H9 (cell line): ENCODE data around the gene ACTBL2. TPM values are rescaled to one million over a fixed set of nuclear protein-coding genes. Genes with fewer than 3 reads are reported as not detected.

ENCODE experiments used
- DNase-seq: peaks from one replicate; pipeline ENCODE4 v3.0.0-alpha.2; 2017
- H2AFZ ChIP-seq: one replicate; pipeline ENCODE4 v1.6.1; 2013; ENCODE audit warnings: mild to moderate bottlenecking, low read length, control low read depth, moderate library complexity
- H2AK5ac ChIP-seq: 2 replicates; pipeline ENCODE4 v1.6.1; 2013; ENCODE audit warnings: low read length, control low read depth, mixed read lengths; ENCODE audit not compliant: insufficient read length
- H2BK120ac ChIP-seq: one replicate; pipeline ENCODE4 v1.6.1; 2013; ENCODE audit warnings: low read depth, mild to moderate bottlenecking, low read length, control low read depth, inconsistent platforms; ENCODE audit not compliant: poor library complexity, severe bottlenecking
- H2BK12ac ChIP-seq: 2 replicates; pipeline ENCODE4 v1.6.1; 2013; ENCODE audit warnings: low read length, control low read depth, mixed read lengths, low read depth; ENCODE audit not compliant: insufficient read length
- H2BK15ac ChIP-seq: 2 replicates; pipeline ENCODE4 v1.6.1; 2013; ENCODE audit warnings: low read depth, low read length, control low read depth
- H2BK20ac ChIP-seq: one replicate; pipeline ENCODE4 v1.6.1; 2013; ENCODE audit warnings: low read depth, mild to moderate bottlenecking, low read length, control low read depth, inconsistent platforms; ENCODE audit not compliant: poor library complexity, severe bottlenecking
- H2BK5ac ChIP-seq: 2 replicates; pipeline ENCODE4 v1.6.1; 2013; ENCODE audit warnings: low read length, control low read depth, mixed read lengths; ENCODE audit not compliant: insufficient read length
- H3K14ac ChIP-seq: 2 replicates; pipeline ENCODE4 v1.6.1; 2013; ENCODE audit warnings: low read length, control low read depth; ENCODE audit not compliant: insufficient read depth
- H3K18ac ChIP-seq: 2 replicates; pipeline ENCODE4 v1.6.1; 2013; ENCODE audit warnings: low read depth, mild to moderate bottlenecking, mixed read lengths, low read length, control low read depth; ENCODE audit not compliant: insufficient read length
- H3K23ac ChIP-seq: 2 replicates; pipeline ENCODE4 v1.6.1; 2013; ENCODE audit warnings: low read length, control low read depth, mixed read lengths, low read depth; ENCODE audit not compliant: insufficient read length
- H3K23me2 ChIP-seq: 2 replicates; pipeline ENCODE4 v1.6.1; 2013; ENCODE audit warnings: low read depth, mild to moderate bottlenecking, mixed read lengths, low read length, control low read depth; ENCODE audit not compliant: insufficient read length, poor library complexity, severe bottlenecking
- H3K27ac ChIP-seq: 2 replicates; pipeline ENCODE4 v1.5.1; 2013; ENCODE audit warnings: low read length, control low read depth, mixed read lengths, low read depth; ENCODE audit not compliant: insufficient read length
- H3K27me3 ChIP-seq: 2 replicates; pipeline ENCODE4 v1.6.1; 2013; ENCODE audit warnings: low read length, control low read depth, inconsistent platforms; ENCODE audit not compliant: insufficient read depth
- H3K4ac ChIP-seq: 2 replicates; pipeline ENCODE4 v1.6.1; 2013; ENCODE audit warnings: low read depth, mild to moderate bottlenecking, control low read depth, inconsistent platforms, low read length, moderate library complexity
- H3K4me1 ChIP-seq: 2 replicates; pipeline ENCODE4 v1.6.1; 2013; ENCODE audit warnings: low read length, control low read depth, inconsistent platforms; ENCODE audit not compliant: insufficient read depth
- H3K4me2 ChIP-seq: 2 replicates; pipeline ENCODE4 v1.6.1; 2013; ENCODE audit warnings: low read length, control low read depth, mixed read lengths; ENCODE audit not compliant: insufficient read length, insufficient read depth
- H3K56ac ChIP-seq: 2 replicates; pipeline ENCODE4 v1.6.1; 2013; ENCODE audit warnings: low read depth, mild to moderate bottlenecking, mixed read lengths, low read length, control low read depth; ENCODE audit not compliant: insufficient read length
- H3K79me1 ChIP-seq: 2 replicates; pipeline ENCODE4 v1.6.1; 2013; ENCODE audit warnings: low read depth, mild to moderate bottlenecking, moderate library complexity, low read length, control low read depth, inconsistent platforms; ENCODE audit not compliant: insufficient read depth, poor library complexity, severe bottlenecking
- H3K79me2 ChIP-seq: 2 replicates; pipeline ENCODE4 v1.6.1; 2013; ENCODE audit warnings: low read length, control low read depth, inconsistent platforms; ENCODE audit not compliant: insufficient read depth
- H3K9ac ChIP-seq: 2 replicates; pipeline ENCODE4 v1.6.1; 2013; ENCODE audit warnings: low read length, control low read depth, mixed read lengths; ENCODE audit not compliant: insufficient read length; ENCODE audit errors: extremely low read depth
- H3K9me3 ChIP-seq: one replicate; pipeline ENCODE4 v1.6.1; 2013; ENCODE audit warnings: low read depth, low read length, inconsistent platforms; ENCODE audit not compliant: control insufficient read depth
- H3T11ph ChIP-seq: one replicate; pipeline ENCODE4 v1.6.1; 2013; ENCODE audit warnings: mild to moderate bottlenecking, low read length, control low read depth, inconsistent platforms
- H4K20me1 ChIP-seq: one replicate; pipeline ENCODE4 v1.6.1; 2013; ENCODE audit not compliant: control insufficient read depth, insufficient read length, insufficient read depth
- H4K5ac ChIP-seq: 2 replicates; pipeline ENCODE4 v1.6.1; 2013; ENCODE audit warnings: low read depth, mild to moderate bottlenecking, mixed read lengths, low read length, control low read depth; ENCODE audit not compliant: insufficient read length
- H4K8ac ChIP-seq: replicated peaks from 2 replicates; pipeline ENCODE4 v1.6.1; 2013; ENCODE audit warnings: low read length, control low read depth, mixed read lengths, low read depth; ENCODE audit not compliant: insufficient read length
- H4K91ac ChIP-seq: 2 replicates; pipeline ENCODE4 v1.6.1; 2013; ENCODE audit warnings: low read depth, mild to moderate bottlenecking, moderate library complexity, mixed read lengths, low read length, control low read depth; ENCODE audit not compliant: insufficient read length
- H3K27ac Mint-ChIP-seq, 3 experiments: 2 replicates in 2 of 3; 3 replicates in 1 of 3; pipeline ENCODE4 v1.8.0; 2020 to 2021; ENCODE audit warnings: mixed read lengths in 3 of 3, mild to moderate bottlenecking in 1 of 3, moderate library complexity in 1 of 3
- H3K27me3 Mint-ChIP-seq: 2 replicates; pipeline ENCODE4 v1.8.0; 2021; ENCODE audit warnings: low read depth, mild to moderate bottlenecking, moderate library complexity, mixed read lengths
- H3K36me3 Mint-ChIP-seq, 3 experiments: 2 replicates in 2 of 3; 3 replicates in 1 of 3; pipeline ENCODE4 v1.8.0; 2020 to 2021; ENCODE audit warnings: low read depth in 3 of 3, mixed read lengths in 3 of 3; ENCODE audit not compliant: insufficient read depth in 1 of 3
- H3K4me1 Mint-ChIP-seq, 2 experiments: 2 replicates each; pipeline ENCODE4 v1.8.0; 2020; ENCODE audit warnings: mixed read lengths in 2 of 2
- H3K4me3 Mint-ChIP-seq, 2 experiments: 2 replicates in 1 of 2; 3 replicates in 1 of 2; pipeline ENCODE4 v1.8.0; 2020 to 2021; ENCODE audit warnings: mild to moderate bottlenecking in 2 of 2, mixed read lengths in 2 of 2, moderate library complexity in 1 of 2
- H3K9me3 Mint-ChIP-seq, 2 experiments: 2 replicates in 1 of 2; 3 replicates in 1 of 2; pipeline ENCODE4 v1.8.0; 2020; ENCODE audit warnings: mild to moderate bottlenecking in 2 of 2, mixed read lengths in 2 of 2, moderate library complexity in 1 of 2
- CTCF ChIP-seq: fragments of 200-600 bp; sonication (generic); conservative IDR thresholded peaks from 3 replicates; pipeline ENCODE4 v1.8.0; 2021; ENCODE audit warnings: antibody characterized with exemption, mild to moderate bottlenecking
- WGBS: extraction: QIAGEN DNeasy Blood & Tissue Kit; methylation state at CpG from one replicate; pipeline ENCODE4 v1.1.7; 2013; ENCODE audit warnings: missing lambda C conversion rate, low lambda C conversion rate, mixed read lengths; ENCODE audit not compliant: insufficient read length; ENCODE audit errors: extremely low coverage; 5-methylcytosine and 5-hydroxymethylcytosine counted together
- total RNA-seq: library from RNA; stranded (reverse); gene quantifications from 2 replicates; pipeline ENCODE4 v1.2.1, GENCODE V29; 2021

The ACTBL2 gene
- total RNA-seq, 1 experiment from 2014 or later = not detected

GRCh38 chr5:57529864-57530263, 47.3 kb upstream of the ACTBL2 start:
- no CpG with 5 or more reads among the region's 4 CpGs for WGBS
- no peak for TF ChIP-seq CTCF

More at GRCh38 chr5:57529864-57530263, 47.3 kb upstream of the ACTBL2 start:
- Mint-ChIP-seq H3K27me3 (no peaks in the 10 kb centered on the region), H3K36me3 (no peaks in the 10 kb centered on the region), H3K27ac (no peak overlapping the region), H3K4me3 (no peak overlapping the region), H3K4me1 (peaks cover 5 to 7% of the 10 kb centered on the region in 2 experiments), H3K9me3 (no peaks in the 10 kb centered on the region; a peak in 1 of 5 replicates)
- Histone ChIP-seq H3K4me1 (no peaks in the 10 kb centered on the region), H3K79me1 (no peaks in the 10 kb centered on the region), H3K18ac (no peak overlapping the region), H2BK15ac (no peak overlapping the region), H4K20me1 (no peaks in the 10 kb centered on the region), H4K91ac (no peak overlapping the region), H3K4me2 (no peak overlapping the region), H2AFZ (no peak overlapping the region), H3K27ac (no peak overlapping the region), H3K14ac (no peak overlapping the region), H3K9ac (no peak overlapping the region), H4K8ac (no peak overlapping the region), H3K9me3 (no peaks in the 10 kb centered on the region), H3K23me2 (no peaks in the 10 kb centered on the region), H2AK5ac (no peak overlapping the region), H3K23ac (no peak overlapping the region), H3K56ac (no peak overlapping the region), H3K27me3 (no peaks in the 10 kb centered on the region), H2BK12ac (no peak overlapping the region), H4K5ac (no peak overlapping the region), H3T11ph (no peak overlapping the region), H2BK5ac (no peak overlapping the region), H2BK20ac (no peak overlapping the region), H3K79me2 (no peaks in the 10 kb centered on the region), H2BK120ac (no peak overlapping the region), H3K4ac (no peak overlapping the region)
- DNase-seq = no peak
